Measurements from ENCODE around the gene NR3C2. TPM values are rescaled to one million over a fixed set of nuclear protein-coding genes. Genes with fewer than 3 reads are reported as not detected.

NR3C2 gene
- total RNA-seq, 1 experiment from 2014 or later, result 1.6 TPM

- H3K9me3 ChIP-seq (ENCODE audit: low read depth, low read length, poor library complexity, severe bottlenecking), result no peaks in the 10 kb centered on the region
- intact Hi-C loops (cut with micrococcal nuclease; ENCODE audit: unreplicated experiment), result no loop called here
- ChIA-PET POLR2A (ENCODE audit: low non-redundant PET) (no interaction called here), CTCF (no interaction called here)
- TF ChIP-seq CTCF (conservative IDR thresholded peaks at IDR 0.05; ENCODE audit: low read depth, low read length) (no peak), EZH2 (IDR thresholded peaks at IDR 0.05; ENCODE audit: borderline replicate concordance, low read depth, low read length, poor library complexity, severe bottlenecking) (no peak)
- no TSS peak for BruUV-seq (replicated peaks)
- H3K36me3 ChIP-seq (ENCODE audit: insufficient read depth, low read length, poor library complexity, severe bottlenecking), result no peaks in the 10 kb centered on the region
- no peaks in the 10 kb centered on the region for H3K27me3 ChIP-seq (replicated peaks; ENCODE audit: insufficient read depth, low read depth, low read length, poor library complexity)
- no peak overlapping the region for H3K27ac ChIP-seq (ENCODE audit: low read depth, low read length, poor library complexity, severe bottlenecking)
- H3K4me1 ChIP-seq (ENCODE audit: insufficient read depth, low read length, poor library complexity, severe bottlenecking), result no peaks in the 10 kb centered on the region
- no peak overlapping the region for H3K4me3 ChIP-seq (ENCODE audit: low read depth, low read length, poor library complexity, severe bottlenecking)
- DNase-seq (ENCODE audit: low spot score), result no peak
Measured at GRCh38 chr4:148287111-148287510, 155.1 kb downstream of the NR3C2 start.

- Histone ChIP-seq H3K36me3 (ENCODE audit: insufficient read depth, low read length, poor library complexity, severe bottlenecking) (no peaks in the 10 kb centered on the region), H3K9me3 (ENCODE audit: low read depth, low read length, poor library complexity, severe bottlenecking) (no peaks in the 10 kb centered on the region), H3K4me3 (ENCODE audit: low read depth, low read length, poor library complexity, severe bottlenecking) (no peak overlapping the region), H3K27ac (ENCODE audit: low read depth, low read length, poor library complexity, severe bottlenecking) (no peak overlapping the region), H3K27me3 (replicated peaks; ENCODE audit: insufficient read depth, low read depth, low read length, poor library complexity) (no peaks in the 10 kb centered on the region), H3K4me1 (ENCODE audit: insufficient read depth, low read length, poor library complexity, severe bottlenecking) (no peaks in the 10 kb centered on the region)
- BruUV-seq (replicated peaks), result no TSS peak
- TF ChIP-seq EZH2 (IDR thresholded peaks at IDR 0.05; ENCODE audit: borderline replicate concordance, low read depth, low read length, poor library complexity, severe bottlenecking) (no peak), CTCF (conservative IDR thresholded peaks at IDR 0.05; ENCODE audit: low read depth, low read length) (no peak)
- POLR2A ChIA-PET (ENCODE audit: low non-redundant PET), result no interaction called here
- DNase-seq (ENCODE audit: low spot score), result no peak
- CTCF ChIA-PET, result no interaction called here
- intact Hi-C loops (cut with micrococcal nuclease; ENCODE audit: unreplicated experiment), result no loop called here
Measured at GRCh38 chr4:148286012-148286411, 156.2 kb downstream of the NR3C2 start.

GRCh38 chr4:148283665-148284064, 158.5 kb downstream of the NR3C2 start:
- ChIA-PET CTCF (no interaction called here), POLR2A (ENCODE audit: low non-redundant PET) (no interaction called here)
- intact Hi-C loops (cut with micrococcal nuclease; ENCODE audit: unreplicated experiment), result no loop called here
- no peaks in the 10 kb centered on the region for H3K9me3 ChIP-seq (ENCODE audit: low read depth, low read length, poor library complexity, severe bottlenecking)
- H3K27ac ChIP-seq (ENCODE audit: low read depth, low read length, poor library complexity, severe bottlenecking), result no peak overlapping the region
- no peak overlapping the region for H3K4me3 ChIP-seq (ENCODE audit: low read depth, low read length, poor library complexity, severe bottlenecking)
- no peaks in the 10 kb centered on the region for H3K27me3 ChIP-seq (replicated peaks; ENCODE audit: insufficient read depth, low read depth, low read length, poor library complexity)
- no peaks in the 10 kb centered on the region for H3K4me1 ChIP-seq (ENCODE audit: insufficient read depth, low read length, poor library complexity, severe bottlenecking)
- TF ChIP-seq EZH2 (IDR thresholded peaks at IDR 0.05; ENCODE audit: borderline replicate concordance, low read depth, low read length, poor library complexity, severe bottlenecking), result no peak
- TF ChIP-seq CTCF (conservative IDR thresholded peaks at IDR 0.05; ENCODE audit: low read depth, low read length), result no peak
- no TSS peak for BruUV-seq (replicated peaks)
- no peak for DNase-seq (ENCODE audit: low spot score)
- H3K36me3 ChIP-seq (ENCODE audit: insufficient read depth, low read length, poor library complexity, severe bottlenecking), result no peaks in the 10 kb centered on the region

Measured in A673 (cell line).